K562 (cell line): ENCODE measurements around the gene WDR13. TPM values are rescaled to one million over a fixed set of nuclear protein-coding genes. Genes with fewer than 3 reads are reported as not detected.

ENCODE experiments used
- BCL6 ChIP-seq: fragments of 250-450 bp; sonication (Bioruptor Pico); IDR thresholded peaks from 2 replicates; pipeline ENCODE4 v1.4.0; 2020
- CC2D1A ChIP-seq: fragments of 450-650 bp; IDR thresholded peaks from 2 replicates; pipeline ENCODE4 v1.6.1; 2017; ENCODE audit warnings: mild to moderate bottlenecking
- MAFF ChIP-seq: IDR thresholded peaks from 2 replicates; pipeline ENCODE4 v1.6.1; 2012; ENCODE audit warnings: low read length, improper control_type of control experiment
- MEIS2 ChIP-seq: fragments of 450-650 bp; IDR thresholded peaks from 2 replicates; pipeline ENCODE4 v1.6.1; 2014; ENCODE audit warnings: mild to moderate bottlenecking; ENCODE audit not compliant: partially characterized antibody
- NR1H2 ChIP-seq: sonication (generic); formaldehyde crosslinking; IDR thresholded peaks from 2 replicates; pipeline ENCODE4 v1.4.0; 2020; ENCODE audit warnings: mild to moderate bottlenecking, missing genetic modification reagents
- NR3C1 ChIP-seq: sonication (generic); formaldehyde crosslinking; IDR thresholded peaks from 2 replicates; pipeline ENCODE4 v1.8.1; 2022; ENCODE audit warnings: missing genetic modification reagents
- OTX1 ChIP-seq: fragments of 450-650 bp; formaldehyde crosslinking; IDR thresholded peaks from 2 replicates; pipeline ENCODE4 v1.4.0; 2022; ENCODE audit warnings: mild to moderate bottlenecking
- PPARD ChIP-seq: fragments of 250-450 bp; sonication (Bioruptor Pico); IDR thresholded peaks from 2 replicates; pipeline ENCODE4 v1.8.0; 2022; ENCODE audit warnings: inconsistent platforms, mild to moderate bottlenecking, moderate library complexity
- RNF2 ChIP-seq: sonication (generic); IDR thresholded peaks from 2 replicates; pipeline ENCODE4 v1.6.1; 2016
- SMARCA4 ChIP-seq: fragments of 450-650 bp; IDR thresholded peaks from 2 replicates; pipeline ENCODE4 v1.6.1; 2016
- ZNF134 ChIP-seq: fragments of 250-450 bp; sonication (Bioruptor Pico); conservative IDR thresholded peaks from 2 replicates; pipeline ENCODE4 v1.4.0; 2020
- ZNF174 ChIP-seq: fragments of 250-450 bp; sonication (Bioruptor Pico); IDR thresholded peaks from 2 replicates; pipeline ENCODE4 v1.4.0; 2020; ENCODE audit warnings: mild to moderate bottlenecking
- polyA plus RNA-seq, 8 experiments: library from polyadenylated mRNA; depleted of rRNA in 4 of 8; stranded (reverse) in 5 of 8; unstranded in 3 of 8; fragments of >200 nt; fragmentation: Nextera tagmentation in 2 of 8; fragmentation: Illumina TruSeq in 1 of 8; extraction: Ambion mirVana in 2 of 8; extraction: Trizol in 1 of 8; gene quantifications; 2 replicates each; pipeline versions ENCODE4 v1.2.1 to v1.2.3, GENCODE V29; 2011 to 2014; ENCODE audit warnings: inconsistent platforms in 1 of 8, missing spikeins in 1 of 8
- total RNA-seq, 7 experiments: library from RNA; depleted of rRNA in 6 of 7; stranded (reverse); fragments of >200 nt in 6 of 7; fragmentation: Illumina TruSeq in 2 of 7; extraction: Trizol in 2 of 7; gene quantifications; 2 replicates each; pipeline versions ENCODE4 v1.2.1 to v1.2.3, GENCODE V29; 2011 to 2021; ENCODE audit warnings: low replicate concordance in 1 of 7
- TF ChIP-seq, protein P1 (sequence below): sonication (generic); formaldehyde crosslinking; IDR thresholded peaks from 2 replicates; pipeline ENCODE4 v1.8.0; 2022; ENCODE audit warnings: missing genetic modification reagents, mild to moderate bottlenecking, borderline replicate concordance
- TF ChIP-seq, protein P2 (sequence below): fragments of 250-450 bp; sonication (Bioruptor Pico); IDR thresholded peaks from 2 replicates; pipeline ENCODE4 v1.4.0; 2020; ENCODE audit warnings: mild to moderate bottlenecking, moderate library complexity
- TF ChIP-seq, protein P3 (sequence below): sonication (generic); formaldehyde crosslinking; IDR thresholded peaks from 2 replicates; pipeline ENCODE4 v1.8.0; 2022; ENCODE audit warnings: mild to moderate bottlenecking, missing genetic modification reagents
- TF ChIP-seq, protein P4 (sequence below), 2 experiments: IDR thresholded peaks; 2 replicates each; pipeline ENCODE4 v1.6.1; 2011; ENCODE audit warnings: borderline replicate concordance in 1 of 2, control low read depth in 1 of 2, low read depth in 1 of 2, low read length in 1 of 2, mild to moderate bottlenecking in 1 of 2, mixed read lengths in 1 of 2, moderate library complexity in 1 of 2; ENCODE audit not compliant: insufficient read depth in 1 of 2, insufficient read length in 1 of 2, poor library complexity in 1 of 2, severe bottlenecking in 1 of 2; ENCODE audit errors: extremely low read depth in 1 of 2
- TF ChIP-seq, protein P5 (sequence below): fragments of 450-650 bp; formaldehyde crosslinking; conservative IDR thresholded peaks from 2 replicates; pipeline ENCODE4 v1.4.0; 2022; ENCODE audit warnings: mild to moderate bottlenecking, missing genetic modification characterization
- TF ChIP-seq, protein P6 (sequence below): sonication (generic); formaldehyde crosslinking; IDR thresholded peaks from 2 replicates; pipeline ENCODE4 v1.8.1; 2022; ENCODE audit warnings: missing genetic modification reagents

Gene WDR13
- total and polyA plus RNA-seq, 9 of the 15 experiments (the other 6 are each of a cell fraction or from before 2014, with no cell fraction given), result 7.4 to 70.5 (median 31.4) TPM

DNA sequence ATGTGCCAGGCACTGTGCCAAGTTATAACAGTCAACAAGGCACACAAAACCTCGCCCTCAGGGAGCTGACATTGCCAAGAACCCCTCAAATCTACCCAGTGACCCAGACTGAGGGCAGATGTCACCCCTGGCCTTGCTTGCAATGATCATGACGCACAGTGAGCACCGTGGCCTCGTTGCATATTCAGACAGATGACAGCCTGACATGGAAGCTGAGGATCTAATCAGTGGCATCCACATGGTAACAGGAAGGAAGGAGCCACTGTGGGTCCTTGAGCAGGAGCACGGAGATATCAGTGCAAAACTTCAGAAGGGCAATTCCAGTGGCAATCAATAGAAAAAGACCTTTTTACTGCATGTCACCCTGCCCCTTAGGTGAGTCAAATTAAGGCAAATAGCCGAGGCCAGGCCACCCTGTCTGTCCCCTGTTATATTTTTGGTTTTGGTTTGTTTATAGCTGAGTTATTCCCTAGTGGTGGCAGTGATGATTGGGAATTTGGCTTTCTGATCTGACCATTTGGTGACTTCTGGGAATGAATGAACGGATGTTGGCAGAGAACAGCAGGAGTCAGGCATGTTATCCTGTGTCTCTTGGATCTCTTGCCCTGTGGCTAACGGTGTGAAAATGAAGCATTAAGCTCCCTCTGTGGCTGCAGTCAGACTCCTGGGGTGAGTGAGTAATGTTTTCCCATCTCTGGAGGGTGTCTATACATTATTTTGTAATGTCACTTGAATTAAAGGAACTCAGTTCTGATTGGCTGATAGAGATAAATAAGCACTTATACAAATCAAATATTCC is 20.4 kb downstream of the WDR13 start (continued):
- TF ChIP-seq, protein P1, sequence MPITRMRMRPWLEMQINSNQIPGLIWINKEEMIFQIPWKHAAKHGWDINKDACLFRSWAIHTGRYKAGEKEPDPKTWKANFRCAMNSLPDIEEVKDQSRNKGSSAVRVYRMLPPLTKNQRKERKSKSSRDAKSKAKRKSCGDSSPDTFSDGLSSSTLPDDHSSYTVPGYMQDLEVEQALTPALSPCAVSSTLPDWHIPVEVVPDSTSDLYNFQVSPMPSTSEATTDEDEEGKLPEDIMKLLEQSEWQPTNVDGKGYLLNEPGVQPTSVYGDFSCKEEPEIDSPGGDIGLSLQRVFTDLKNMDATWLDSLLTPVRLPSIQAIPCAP (CRISPR knock-in tag), result no peak
- TF ChIP-seq MAFF (no peak), NR3C1 (CRISPR knock-in tag) (no peak), BCL6 (CRISPR knock-in tag) (no peak), MEIS2 (peak; percentile 72), ZNF174 (no peak), ZNF134 (CRISPR knock-in tag) (no peak), NR1H2 (no peak), CC2D1A (no peak), OTX1 (CRISPR knock-in tag) (no peak), RNF2 (no peak), PPARD (CRISPR knock-in tag) (no peak), SMARCA4 (peak; percentile 62)
- TF ChIP-seq, protein P2, sequence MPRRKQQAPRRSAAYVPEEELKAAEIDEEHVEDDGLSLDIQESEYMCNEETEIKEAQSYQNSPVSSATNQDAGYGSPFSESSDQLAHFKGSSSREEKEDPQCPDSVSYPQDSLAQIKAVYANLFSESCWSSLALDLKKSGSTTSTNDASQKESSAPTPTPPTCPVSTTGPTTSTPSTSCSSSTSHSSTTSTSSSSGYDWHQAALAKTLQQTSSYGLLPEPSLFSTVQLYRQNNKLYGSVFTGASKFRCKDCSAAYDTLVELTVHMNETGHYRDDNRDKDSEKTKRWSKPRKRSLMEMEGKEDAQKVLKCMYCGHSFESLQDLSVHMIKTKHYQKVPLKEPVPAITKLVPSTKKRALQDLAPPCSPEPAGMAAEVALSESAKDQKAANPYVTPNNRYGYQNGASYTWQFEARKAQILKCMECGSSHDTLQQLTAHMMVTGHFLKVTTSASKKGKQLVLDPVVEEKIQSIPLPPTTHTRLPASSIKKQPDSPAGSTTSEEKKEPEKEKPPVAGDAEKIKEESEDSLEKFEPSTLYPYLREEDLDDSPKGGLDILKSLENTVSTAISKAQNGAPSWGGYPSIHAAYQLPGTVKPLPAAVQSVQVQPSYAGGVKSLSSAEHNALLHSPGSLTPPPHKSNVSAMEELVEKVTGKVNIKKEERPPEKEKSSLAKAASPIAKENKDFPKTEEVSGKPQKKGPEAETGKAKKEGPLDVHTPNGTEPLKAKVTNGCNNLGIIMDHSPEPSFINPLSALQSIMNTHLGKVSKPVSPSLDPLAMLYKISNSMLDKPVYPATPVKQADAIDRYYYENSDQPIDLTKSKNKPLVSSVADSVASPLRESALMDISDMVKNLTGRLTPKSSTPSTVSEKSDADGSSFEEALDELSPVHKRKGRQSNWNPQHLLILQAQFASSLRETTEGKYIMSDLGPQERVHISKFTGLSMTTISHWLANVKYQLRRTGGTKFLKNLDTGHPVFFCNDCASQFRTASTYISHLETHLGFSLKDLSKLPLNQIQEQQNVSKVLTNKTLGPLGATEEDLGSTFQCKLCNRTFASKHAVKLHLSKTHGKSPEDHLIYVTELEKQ (CRISPR knock-in tag), result no peak
- TF ChIP-seq, protein P3, sequence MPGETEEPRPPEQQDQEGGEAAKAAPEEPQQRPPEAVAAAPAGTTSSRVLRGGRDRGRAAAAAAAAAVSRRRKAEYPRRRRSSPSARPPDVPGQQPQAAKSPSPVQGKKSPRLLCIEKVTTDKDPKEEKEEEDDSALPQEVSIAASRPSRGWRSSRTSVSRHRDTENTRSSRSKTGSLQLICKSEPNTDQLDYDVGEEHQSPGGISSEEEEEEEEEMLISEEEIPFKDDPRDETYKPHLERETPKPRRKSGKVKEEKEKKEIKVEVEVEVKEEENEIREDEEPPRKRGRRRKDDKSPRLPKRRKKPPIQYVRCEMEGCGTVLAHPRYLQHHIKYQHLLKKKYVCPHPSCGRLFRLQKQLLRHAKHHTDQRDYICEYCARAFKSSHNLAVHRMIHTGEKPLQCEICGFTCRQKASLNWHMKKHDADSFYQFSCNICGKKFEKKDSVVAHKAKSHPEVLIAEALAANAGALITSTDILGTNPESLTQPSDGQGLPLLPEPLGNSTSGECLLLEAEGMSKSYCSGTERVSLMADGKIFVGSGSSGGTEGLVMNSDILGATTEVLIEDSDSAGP, result no peak
- TF ChIP-seq, protein P4, sequence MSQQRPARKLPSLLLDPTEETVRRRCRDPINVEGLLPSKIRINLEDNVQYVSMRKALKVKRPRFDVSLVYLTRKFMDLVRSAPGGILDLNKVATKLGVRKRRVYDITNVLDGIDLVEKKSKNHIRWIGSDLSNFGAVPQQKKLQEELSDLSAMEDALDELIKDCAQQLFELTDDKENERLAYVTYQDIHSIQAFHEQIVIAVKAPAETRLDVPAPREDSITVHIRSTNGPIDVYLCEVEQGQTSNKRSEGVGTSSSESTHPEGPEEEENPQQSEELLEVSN (IDR thresholded peaks at IDR 0.05; ENCODE audit: borderline replicate concordance in 1 of 2, extremely low read depth in 1 of 2, insufficient read depth in 1 of 2, insufficient read length in 1 of 2, low read depth in 1 of 2, low read length in 1 of 2, poor library complexity in 1 of 2, severe bottlenecking in 1 of 2), result peak in 1 of 2 experiments; percentile 13
- TF ChIP-seq, protein P5, sequence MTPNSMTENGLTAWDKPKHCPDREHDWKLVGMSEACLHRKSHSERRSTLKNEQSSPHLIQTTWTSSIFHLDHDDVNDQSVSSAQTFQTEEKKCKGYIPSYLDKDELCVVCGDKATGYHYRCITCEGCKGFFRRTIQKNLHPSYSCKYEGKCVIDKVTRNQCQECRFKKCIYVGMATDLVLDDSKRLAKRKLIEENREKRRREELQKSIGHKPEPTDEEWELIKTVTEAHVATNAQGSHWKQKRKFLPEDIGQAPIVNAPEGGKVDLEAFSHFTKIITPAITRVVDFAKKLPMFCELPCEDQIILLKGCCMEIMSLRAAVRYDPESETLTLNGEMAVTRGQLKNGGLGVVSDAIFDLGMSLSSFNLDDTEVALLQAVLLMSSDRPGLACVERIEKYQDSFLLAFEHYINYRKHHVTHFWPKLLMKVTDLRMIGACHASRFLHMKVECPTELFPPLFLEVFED, result no peak
- TF ChIP-seq, protein P6, sequence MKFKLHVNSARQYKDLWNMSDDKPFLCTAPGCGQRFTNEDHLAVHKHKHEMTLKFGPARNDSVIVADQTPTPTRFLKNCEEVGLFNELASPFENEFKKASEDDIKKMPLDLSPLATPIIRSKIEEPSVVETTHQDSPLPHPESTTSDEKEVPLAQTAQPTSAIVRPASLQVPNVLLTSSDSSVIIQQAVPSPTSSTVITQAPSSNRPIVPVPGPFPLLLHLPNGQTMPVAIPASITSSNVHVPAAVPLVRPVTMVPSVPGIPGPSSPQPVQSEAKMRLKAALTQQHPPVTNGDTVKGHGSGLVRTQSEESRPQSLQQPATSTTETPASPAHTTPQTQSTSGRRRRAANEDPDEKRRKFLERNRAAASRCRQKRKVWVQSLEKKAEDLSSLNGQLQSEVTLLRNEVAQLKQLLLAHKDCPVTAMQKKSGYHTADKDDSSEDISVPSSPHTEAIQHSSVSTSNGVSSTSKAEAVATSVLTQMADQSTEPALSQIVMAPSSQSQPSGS (CRISPR knock-in tag), result no peak
